ENCODE data around the gene OR2AG1.
"Not testable (repeated sequence)": the region's sequence is repeated elsewhere in the genome, so short reads cannot be mapped to it uniquely, and the experiment has no call there.

The OR2AG1 gene

GRCh38 chr11:6794639-6795038 is 11.8 kb downstream of the OR2AG1 start:
- DNase-seq = no peak

GRCh38 chr11:6799402-6799801 is 16.6 kb downstream of the OR2AG1 start, which contains the start of gene OR6A2:
OR6A2 (minus strand) TSS chr11:6799689; CDS start chr11:6795708, 3,981 bp downstream.
- DNase-seq = no peak

- not testable (repeated sequence) for DNase-seq
Observed at GRCh38 chr11:6801075-6801474, 18.3 kb downstream of the OR2AG1 start.

GRCh38 chr11:6812390-6813005 is 29.7 kb downstream of the OR2AG1 start:
- DNase-seq = no peak

GRCh38 chr11:6813656-6814055 is 30.8 kb downstream of the OR2AG1 start:
- no peak for DNase-seq

- no peak for DNase-seq
Observed at GRCh38 chr11:6817694-6818093, 34.9 kb downstream of the OR2AG1 start.

- DNase-seq = no peak
Observed at GRCh38 chr11:6818967-6819366, 36.1 kb downstream of the OR2AG1 start.

- no peak for DNase-seq
Observed at GRCh38 chr11:6824136-6824823, 41.5 kb downstream of the OR2AG1 start.

GRCh38 chr11:6825231-6825744 is 42.5 kb downstream of the OR2AG1 start:
- DNase-seq = no peak

GRCh38 chr11:6828103-6828502 is 45.3 kb downstream of the OR2AG1 start:
- no peak for DNase-seq

GRCh38 chr11:6833356-6833755 is 50.5 kb downstream of the OR2AG1 start:
- no peak for DNase-seq

- DNase-seq = no peak
Observed at GRCh38 chr11:6834021-6834420, 51.2 kb downstream of the OR2AG1 start.

All from cerebellar nuclear complex (tissue), 1 donor.